ENCODE data around the gene OLFML1.

The OLFML1 gene

DNA sequence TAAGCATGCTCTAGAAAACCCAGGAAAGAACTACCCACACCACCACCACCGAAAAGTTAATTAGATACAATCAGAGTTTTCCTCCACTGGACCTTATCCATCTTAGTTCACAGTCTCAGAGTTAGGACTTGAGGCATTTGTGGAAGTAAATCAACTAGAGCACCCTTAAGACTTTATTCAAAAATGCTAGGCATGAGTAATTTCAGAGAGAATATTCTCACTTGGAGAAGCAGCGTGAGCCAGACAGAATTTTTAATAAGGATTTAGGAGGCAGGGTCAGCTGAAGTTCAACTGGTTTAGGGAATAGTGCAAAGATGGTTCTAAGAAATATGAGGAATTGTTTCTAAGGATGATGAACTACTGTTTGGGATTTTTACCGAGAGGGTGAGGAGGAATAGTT, 1.2 kb upstream of the OLFML1 start:
- DNase-seq: no peak

DNA sequence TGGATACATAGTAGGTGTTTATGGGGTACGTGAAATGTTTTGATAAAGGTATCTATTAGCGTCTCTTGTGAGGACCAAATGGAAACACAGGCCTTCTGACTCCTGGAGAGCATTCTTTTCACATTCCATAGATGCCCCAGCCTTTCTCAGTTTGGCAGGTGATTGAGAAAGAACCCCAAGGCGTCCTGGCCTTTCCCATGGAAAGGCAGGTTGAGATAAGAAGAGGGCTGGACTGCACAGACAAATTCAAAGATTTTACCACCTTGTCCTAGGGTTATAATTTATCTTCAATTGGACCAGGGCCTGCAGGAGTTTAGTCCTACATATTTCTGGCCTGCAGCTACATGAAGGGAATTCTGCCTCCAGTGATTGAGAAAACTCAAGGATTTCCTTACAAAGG, 661 bp upstream of the OLFML1 start:
- DNase-seq: no peak

DNA sequence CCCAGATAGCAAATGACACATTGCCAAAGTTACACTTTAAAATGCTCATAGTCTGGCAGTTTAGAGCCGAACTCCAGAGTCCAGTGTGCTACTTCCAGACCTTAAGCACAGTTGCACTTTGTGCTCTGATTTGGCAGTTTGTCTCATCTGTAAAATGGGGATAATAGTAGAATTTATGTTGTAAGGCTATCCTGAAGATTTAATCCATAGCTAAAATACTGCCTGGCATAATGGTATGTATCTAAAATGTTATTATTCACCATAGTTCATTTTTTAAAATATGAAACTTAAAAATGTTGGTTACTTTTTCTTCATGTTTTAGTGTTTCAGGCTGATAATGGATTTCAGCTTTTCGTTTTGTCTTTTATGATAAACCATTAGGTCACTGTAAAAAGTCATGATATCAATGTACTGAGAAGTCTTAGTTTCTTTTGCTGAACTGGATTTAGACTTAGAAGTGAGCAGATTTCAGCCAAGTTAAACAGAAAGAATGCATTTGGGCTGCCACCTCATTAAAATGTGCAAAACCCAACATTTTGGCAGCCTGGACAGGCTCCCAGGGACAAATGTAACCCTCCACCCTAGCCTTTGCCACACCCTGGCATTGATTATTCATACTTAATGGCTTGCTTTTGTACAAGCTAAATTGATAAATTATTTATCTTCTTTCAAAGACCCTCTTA, 933 bp downstream of the OLFML1 start:
- DNase-seq: no peak

DNA sequence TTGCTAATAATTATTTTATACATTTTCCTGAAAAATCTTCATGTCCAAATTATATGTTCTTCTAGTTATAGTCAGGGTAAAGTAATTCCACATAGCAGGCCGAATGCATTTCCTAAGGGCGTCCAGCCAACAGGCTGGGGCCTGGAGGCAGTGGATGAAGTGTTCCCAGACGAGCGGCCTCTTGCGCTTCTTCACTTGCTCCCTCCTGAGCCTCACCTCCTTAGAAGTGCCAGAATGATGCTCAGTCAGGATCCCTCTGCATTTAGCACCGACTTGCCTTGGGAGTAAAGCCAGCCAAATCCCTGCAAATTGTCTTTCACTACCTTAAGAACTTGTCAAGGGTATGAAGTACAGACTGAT, 1.5 kb downstream of the OLFML1 start:
- no peak for DNase-seq

DNA sequence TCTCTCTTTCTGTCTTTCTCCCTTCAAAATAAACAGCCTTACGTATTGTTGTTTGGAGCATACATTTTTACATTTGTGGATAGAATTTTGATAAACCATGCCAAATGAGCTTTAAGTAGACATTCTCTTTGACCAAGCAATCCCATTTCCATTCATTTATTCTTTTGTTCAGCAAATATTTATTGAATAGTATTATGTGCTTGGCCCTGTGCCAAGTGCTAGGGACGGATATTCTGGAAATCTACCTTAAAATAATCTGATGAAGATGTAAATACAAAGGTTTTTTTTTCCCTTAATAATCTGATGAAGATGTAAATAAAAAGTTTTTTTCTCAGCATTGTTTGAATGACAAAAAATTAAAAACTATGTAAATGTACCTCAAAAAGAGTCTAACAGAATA, 2.1 kb downstream of the OLFML1 start:
- no peak for DNase-seq

DNA sequence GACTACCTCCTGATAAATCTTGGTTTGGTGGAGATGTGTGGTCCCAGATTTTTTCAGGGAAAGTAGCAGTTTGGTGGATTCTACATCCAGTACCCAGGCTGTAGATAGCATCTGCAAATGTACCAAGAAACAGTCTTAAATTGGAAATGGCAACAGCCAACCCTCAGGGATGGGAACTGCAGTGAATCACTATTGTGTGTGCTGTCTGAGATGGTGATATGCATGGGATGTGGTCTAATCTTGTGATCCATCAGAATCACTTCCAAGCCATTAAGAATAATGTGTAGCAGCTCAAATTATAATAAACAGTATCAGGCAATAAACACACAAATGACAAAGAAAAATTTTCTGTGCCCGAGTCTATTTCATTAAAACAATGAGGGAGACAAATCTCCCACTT, 3.4 kb downstream of the OLFML1 start:
- DNase-seq: no peak

DNA sequence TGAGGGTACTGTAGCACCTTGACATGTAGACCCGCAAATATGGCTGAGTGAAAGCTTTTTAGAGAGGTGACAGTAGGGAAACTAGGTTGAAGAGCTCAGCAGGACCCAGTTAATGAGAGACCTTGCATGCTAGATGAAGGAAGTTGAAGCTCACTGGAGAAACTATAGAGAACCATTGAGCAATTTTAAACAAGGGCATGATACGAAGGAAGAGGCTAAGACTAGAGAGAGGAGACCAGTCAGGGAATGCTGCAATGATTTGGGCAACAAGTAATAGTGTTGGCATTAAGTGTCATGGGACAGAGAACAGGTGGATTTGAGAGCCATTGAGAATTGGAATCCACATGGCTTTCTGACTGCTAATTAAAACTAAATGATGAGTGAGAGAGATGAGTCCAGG, 4.1 kb downstream of the OLFML1 start:
- no peak for DNase-seq

DNA sequence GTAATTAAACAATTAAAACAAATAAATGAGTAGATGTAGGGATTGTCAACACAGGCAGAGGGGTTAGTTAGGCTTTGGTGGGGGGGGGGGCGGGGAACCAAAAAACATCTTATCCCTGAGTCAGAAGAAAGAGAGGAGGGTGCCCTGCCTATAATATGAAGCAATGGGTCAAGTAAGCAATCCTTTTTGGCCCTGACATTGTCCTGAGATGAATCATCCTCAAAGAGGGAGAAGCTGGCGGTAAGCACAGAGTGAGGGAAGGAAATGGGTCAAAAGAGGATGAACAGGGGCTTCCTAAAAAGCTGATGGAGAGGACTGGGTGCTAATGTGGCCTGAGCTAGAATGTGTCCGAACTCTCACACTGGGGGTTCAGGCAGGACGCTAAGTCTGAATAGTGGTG, 4.7 kb downstream of the OLFML1 start:
- no peak for DNase-seq

DNA sequence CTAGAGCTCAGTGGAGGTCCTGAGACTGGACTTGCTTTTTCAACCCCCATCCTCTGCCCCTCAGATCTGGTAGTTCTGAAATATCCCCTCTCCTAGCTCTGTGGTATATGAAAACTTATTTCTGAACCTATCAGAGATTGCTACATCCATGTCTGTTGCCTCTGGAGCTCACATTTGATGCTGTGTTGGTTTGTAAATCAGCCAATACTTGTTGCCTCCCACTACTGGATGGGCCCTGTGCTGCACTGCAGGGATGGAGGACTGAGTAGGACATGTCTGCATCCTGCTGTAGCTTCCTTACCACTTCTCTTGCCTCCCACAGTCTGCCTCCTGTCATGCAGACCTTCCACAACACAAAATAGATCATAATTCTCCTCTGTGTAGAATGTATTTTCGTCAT, 5.2 kb downstream of the OLFML1 start:
- DNase-seq: no peak

DNA sequence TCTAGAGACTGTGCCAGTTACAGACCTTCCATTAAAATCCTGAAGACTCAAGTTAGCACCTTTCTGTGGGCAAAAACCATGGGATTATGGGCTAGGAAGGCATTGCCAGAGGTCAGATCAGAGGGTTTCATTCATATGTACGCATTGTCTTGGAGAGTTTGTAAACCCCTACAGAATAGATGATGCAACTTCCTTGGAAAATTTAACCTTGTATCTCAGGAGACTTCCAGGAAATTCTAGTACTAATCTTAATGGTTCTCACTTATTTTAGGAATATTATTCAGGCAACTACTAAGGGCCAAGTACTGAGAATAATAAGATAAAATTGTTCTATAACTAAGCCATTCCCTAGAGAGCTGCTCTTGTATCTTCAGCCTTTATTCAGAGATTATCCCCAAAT, 6.9 kb downstream of the OLFML1 start:
- no peak for DNase-seq

DNA sequence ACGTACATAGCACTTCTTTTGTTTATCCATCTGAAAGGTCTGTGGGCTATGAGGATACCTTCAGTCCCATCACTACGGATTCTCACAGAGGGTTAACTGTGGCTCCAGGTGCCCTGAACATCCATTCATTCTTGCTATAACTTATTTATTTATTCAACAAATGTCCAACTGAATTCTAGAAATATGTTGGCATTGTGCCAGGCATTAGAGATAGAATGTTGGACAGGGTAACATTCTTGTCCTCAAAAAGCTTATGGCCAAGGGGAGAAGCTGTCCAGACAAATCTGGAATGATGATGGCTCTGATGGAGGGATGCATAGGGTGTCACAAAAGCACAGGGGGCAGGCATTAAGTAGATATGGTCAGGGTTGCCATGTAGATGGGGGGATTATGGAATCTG, 8.4 kb downstream of the OLFML1 start:
- DNase-seq: no peak

DNA sequence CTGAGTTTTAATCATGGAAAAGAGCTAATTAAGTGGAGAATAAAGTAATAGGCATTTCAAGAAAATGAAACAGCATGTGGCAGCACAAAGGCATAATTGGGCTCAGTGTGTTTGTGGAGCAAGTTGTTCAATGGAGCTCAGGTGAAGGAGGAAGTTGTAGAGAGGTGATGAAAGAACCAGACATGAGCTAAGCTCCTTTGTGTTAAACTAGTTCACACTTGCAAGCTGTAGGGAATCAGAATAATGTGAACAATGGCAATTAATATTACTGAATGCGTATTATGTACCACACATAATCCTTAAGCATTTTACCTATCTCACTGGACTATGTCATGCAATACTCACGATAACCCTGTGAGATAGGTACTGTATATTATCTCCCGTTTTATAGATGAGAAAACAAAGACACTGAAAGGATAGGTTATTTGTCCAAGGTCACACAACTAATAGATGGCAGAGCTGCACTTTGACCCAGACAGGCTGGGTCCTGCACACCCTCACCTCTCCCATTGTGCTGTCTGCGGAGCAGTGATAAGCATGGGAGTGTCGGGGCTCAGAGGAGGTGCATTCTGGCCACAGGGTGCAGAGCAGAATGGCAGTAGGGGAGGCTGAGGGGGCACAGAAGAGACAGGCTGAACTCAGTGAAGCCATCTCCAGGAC, 8.9 kb downstream of the OLFML1 start:
- DNase-seq: no peak

DNA sequence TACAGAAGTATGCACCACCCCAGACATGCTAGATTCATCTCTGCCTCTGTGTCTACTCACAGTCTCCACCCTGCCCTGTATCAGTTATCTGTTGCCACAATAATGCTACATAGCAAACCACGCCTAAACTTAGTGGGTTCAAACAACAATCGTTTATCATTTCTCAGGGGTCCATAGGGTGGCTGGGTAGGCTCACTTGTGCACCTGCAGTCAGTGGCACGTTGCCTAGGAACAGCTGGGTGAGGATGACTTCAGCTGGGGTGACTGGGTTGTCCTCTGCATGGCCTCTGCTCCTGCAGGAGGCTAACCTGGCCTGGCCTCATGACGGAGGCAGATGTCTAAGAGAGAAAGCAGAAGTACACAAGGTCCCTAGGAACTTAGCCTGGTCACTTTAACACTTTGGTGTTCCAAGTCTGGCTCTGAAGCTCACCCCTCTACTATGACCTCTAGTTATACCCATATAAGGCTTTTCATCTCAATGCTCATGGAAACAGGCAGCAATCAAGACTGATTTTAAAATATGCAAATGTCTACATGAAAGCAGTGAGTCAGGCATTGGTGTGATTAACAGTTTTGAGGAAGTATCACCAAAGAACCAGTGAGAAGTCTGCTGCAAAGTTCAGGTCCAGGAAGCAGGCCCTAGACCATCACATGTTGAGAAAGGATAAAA, 10.7 kb downstream of the OLFML1 start:
- DNase-seq: no peak

DNA sequence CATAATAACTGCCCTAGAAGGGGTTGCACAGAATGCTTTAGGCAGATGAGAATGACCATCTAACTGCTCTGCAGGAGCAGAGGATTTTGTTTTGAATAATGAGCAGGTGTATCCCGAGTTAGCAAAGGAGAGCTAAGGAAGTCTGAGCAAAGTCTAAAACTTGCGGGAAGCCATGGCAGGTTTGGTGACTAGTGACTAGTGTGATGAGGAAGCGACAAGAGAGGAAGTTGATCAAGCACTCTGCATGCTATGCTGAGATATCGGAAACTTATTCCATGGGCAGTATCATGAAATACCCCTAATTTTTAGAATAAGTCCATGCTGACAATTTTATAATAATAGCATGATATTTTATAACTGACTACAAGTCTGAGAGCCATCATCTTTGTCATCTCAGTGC, 12.9 kb downstream of the OLFML1 start:
- DNase-seq: no peak

DNA sequence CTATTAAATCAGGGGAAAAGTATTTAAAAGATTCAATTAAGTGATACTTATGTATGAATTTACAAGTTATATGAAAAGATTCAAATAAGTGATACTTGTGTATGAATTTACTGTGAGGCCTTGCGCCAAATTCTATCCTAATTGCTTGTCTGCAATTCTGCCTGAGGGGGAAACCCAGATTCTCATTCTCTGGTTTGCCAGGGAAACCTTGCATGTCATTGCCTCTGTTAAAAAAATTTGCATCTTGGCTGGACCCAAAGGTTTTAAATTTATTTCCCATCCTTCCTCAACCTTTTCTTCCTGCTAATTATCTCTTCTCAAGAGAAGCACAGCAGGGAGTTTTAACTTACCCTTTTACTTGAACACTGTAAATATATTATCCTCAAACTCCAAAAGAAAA, 13.8 kb downstream of the OLFML1 start:
- DNase-seq: peak; percentile 16

DNA sequence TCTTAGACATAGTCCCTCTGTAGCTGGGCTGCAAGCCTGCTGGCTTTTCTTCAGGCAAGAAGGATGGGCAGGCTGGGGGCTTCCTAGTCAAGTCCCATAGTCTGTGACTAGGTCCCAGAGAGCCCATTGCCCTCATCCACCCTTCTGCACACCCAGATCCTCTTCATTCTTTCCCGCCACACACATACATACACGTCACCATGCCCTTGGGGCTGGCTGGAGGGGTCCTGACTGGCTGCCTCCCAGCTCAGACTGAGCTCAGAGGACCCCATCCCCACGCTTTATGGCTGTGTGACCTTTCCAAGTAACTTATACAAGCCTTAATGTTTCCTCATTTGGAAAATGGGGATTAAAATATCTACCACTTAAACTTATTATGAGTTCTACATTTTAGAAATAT, 14.9 kb downstream of the OLFML1 start:
- DNase-seq: no peak

DNA sequence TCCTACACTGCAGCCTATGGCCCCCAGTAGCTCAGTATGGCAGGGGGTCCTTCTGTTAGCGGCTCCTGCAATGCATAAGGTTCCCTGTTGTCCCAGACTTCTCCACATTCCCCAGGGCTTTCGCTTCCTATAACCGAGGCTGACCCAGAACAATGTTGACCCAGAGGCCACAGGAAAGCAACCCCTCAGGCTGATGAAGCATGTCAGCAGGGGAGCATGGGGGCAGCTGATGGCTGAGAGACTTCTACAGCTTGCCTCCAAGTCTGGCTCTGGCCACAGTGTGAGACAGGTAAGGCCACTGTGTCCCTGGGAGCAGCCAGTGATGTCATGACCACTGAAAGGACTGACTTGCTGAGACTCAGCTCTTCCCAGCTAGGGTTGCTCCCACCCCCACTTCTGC, 15.9 kb downstream of the OLFML1 start:
- DNase-seq: no peak

DNA sequence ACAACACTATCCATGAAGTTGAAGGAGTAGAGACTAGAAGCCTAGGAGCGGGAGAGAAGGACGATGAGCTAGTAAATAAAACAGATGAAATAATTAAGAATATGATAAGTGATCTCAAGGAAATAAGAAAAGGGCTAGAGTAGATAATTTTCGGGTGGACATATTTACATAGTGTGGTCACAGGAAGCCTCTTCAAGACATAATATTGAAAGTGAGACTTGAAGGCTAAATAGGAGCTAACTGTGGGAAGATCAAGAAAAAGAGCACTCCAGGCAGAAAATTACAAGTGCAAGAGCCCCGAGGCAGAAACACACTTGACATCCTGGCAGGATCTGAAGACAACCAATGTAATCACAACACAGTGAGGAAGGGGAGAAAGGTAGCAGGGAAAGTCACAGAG, 16.6 kb downstream of the OLFML1 start:
- peak; percentile 26 for DNase-seq

DNA sequence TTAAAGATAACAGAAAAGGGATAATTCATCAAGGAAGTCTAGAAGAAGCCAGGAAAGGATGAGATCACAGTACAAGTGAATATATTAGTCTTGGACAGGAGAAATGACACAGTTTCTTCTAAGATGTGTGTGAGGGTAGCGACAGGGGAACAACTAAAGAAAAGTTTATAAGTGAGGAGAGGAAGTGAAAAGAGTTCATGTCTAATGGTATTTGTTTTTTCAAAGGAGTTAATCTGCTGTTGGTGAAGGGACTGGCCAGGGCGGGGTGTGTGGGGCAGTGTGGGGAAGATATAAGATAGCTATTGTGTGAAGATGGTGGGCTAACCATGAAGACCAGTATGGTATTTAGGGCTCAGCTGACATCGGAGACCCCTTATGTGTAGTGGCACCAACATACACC, 20.9 kb downstream of the OLFML1 start:
- DNase-seq: no peak

DNA sequence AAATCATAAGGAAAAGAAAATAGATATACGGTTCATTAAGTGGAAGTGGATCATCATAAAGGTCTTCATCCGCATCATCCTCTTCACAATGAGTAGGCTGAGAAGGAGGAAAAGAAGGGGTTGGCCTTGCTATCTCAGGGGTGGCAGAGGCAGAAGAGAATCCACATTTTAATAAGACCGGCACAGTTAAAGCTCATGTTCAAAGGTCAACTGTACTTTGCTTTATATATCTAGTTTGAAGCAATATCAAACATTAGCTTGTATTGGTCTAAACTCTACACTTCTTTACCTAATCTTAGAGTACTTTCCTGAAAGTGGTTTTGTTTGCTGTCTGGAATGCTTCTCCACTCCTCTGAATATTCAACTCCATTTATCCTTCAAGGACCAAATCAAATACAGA, 22.8 kb downstream of the OLFML1 start:
- no peak for DNase-seq

DNA sequence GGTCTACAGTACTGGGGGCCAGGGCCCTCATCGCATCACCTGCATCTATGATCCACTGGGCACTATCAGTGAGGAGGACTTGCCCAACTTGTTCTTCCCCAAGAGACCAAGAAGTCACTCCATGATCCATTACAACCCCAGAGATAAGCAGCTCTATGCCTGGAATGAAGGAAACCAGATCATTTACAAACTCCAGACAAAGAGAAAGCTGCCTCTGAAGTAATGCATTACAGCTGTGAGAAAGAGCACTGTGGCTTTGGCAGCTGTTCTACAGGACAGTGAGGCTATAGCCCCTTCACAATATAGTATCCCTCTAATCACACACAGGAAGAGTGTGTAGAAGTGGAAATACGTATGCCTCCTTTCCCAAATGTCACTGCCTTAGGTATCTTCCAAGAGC, 24.7 kb downstream of the OLFML1 start:
- no peak for DNase-seq

DNA sequence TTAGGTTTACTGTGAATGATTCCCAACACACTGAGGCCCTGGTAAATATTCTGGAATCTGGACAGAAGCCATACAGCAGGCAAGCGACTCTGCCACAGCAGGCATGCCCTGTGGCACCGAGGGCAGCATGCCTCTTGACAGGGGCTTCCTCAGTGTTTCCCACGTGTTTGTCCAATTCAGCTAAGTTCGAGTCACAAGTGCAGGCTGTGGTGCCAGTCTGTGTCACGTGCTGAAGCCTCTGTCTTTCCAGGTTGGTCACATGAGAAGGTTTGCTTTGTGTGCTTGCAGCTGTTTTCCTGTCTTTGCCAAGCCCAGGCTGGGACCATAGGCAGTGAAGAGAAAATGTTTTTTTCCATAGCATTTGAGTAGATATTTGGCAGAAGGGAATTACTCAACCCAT, 26.1 kb downstream of the OLFML1 start:
- DNase-seq: peak; percentile 51

DNA sequence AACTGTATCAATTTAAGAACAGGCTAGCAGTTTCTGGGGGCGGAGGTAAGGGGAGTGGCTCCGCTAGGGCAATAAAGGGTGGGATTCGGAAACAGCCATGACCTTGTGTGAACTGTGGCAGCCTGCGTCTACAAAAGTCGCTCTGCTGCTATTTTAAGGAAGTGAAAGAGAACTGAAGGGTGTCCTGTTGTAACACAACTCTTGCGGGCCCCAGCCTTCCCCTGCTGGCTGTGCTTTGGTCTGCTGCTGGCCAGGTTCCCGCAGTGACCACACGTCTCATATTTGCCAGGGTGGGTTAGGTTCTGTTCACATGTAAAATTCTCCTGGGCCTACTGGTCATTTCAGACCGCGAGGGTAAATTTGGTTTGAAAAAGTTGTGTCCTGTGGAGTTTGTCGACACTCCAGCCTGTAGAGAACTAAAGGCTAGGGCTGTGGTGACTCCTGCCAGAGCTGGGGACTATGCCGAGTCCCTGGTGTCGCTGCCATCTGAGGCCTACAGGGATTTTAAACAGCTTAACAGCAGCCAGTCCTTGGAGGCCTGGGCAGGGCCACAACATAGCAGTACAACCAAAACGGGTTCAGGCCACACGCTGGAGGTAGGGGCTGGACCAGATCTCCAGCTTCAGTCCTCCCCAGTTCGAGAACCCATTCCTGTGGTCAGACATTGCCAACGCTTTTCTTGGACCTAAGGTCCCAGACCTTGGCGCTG, 27.4 kb downstream of the OLFML1 start:
- DNase-seq: no peak
